Spleen (tissue), 11 donors: ENCODE measurements around the gene NMNAT3. TPM values are rescaled to one million over a fixed set of nuclear protein-coding genes. Genes with fewer than 3 reads are reported as not detected.

Experiments used
- DNase-seq: peaks from one replicate; pipeline ENCODE4 v3.0.0-alpha.2; 2020
- H3K27ac ChIP-seq, 8 donors: fragments of 200-600 bp; sonication (generic) in 7 of 8; 1 replicate in 4 of 8; 2 replicates in 4 of 8; pipeline versions ENCODE4 v1.5.0 to v1.8.0; 2016 to 2021; ENCODE audit warnings: inconsistent platforms in 4 of 8, mild to moderate bottlenecking in 4 of 8, moderate library complexity in 1 of 8
- H3K27me3 ChIP-seq, 7 donors: fragments of 200-600 bp; sonication (generic) in 6 of 7; replicated peaks in 1 of 7; 1 replicate in 4 of 7; 2 replicates in 3 of 7; pipeline versions ENCODE4 v1.5.0 to v1.8.0; 2016 to 2021; ENCODE audit warnings: inconsistent platforms in 3 of 7, mild to moderate bottlenecking in 1 of 7
- H3K36me3 ChIP-seq, 6 donors: fragments of 200-600 bp; sonication (generic) in 5 of 6; 1 replicate in 4 of 6; 2 replicates in 2 of 6; pipeline versions ENCODE4 v1.5.0 to v1.8.0; 2016 to 2021; ENCODE audit warnings: inconsistent platforms in 2 of 6
- H3K4me1 ChIP-seq, 6 donors: fragments of 200-600 bp; sonication (generic) in 5 of 6; 1 replicate in 3 of 6; 2 replicates in 3 of 6; pipeline versions ENCODE4 v1.5.0 to v1.8.0; 2016 to 2021; ENCODE audit warnings: inconsistent platforms in 3 of 6
- H3K4me3 ChIP-seq, 8 donors: fragments of 200-600 bp; sonication (generic) in 7 of 8; 1 replicate in 4 of 8; 2 replicates in 4 of 8; pipeline versions ENCODE4 v1.5.0 to v1.8.0; 2016 to 2021; ENCODE audit warnings: inconsistent platforms in 4 of 8, mild to moderate bottlenecking in 4 of 8, moderate library complexity in 2 of 8
- H3K9me3 ChIP-seq, 8 donors: fragments of 200-600 bp; sonication (generic) in 7 of 8; 1 replicate in 4 of 8; 2 replicates in 4 of 8; pipeline versions ENCODE4 v1.5.0 to v1.8.0; 2016 to 2021; ENCODE audit warnings: inconsistent platforms in 4 of 8
- POLR2A ChIP-seq, 3 donors: fragments of 450-650 bp; IDR thresholded peaks; one replicate each; pipeline ENCODE4 v1.5.1; 2017; ENCODE audit warnings: antibody characterized with exemption in 3 of 3, mild to moderate bottlenecking in 1 of 3
- POLR2AphosphoS5 ChIP-seq, 3 donors: sonication (generic); formaldehyde crosslinking; IDR thresholded peaks; one replicate each; pipeline ENCODE4 v1.5.1; 2017; ENCODE audit warnings: antibody characterized with exemption in 3 of 3
- WGBS, 5 donors: extraction: QIAGEN DNeasy Blood & Tissue Kit in 3 of 5; methylation state at CpG; one replicate each; pipeline versions ENCODE4 v1.1.5 to v1.1.7; 2013 to 2018; 5-methylcytosine and 5-hydroxymethylcytosine counted together
- intact Hi-C: fragments of 100-400 bp; cut with DNase I; formaldehyde crosslinking; loops from one replicate; pipeline ENCODE4 v1.15.0; 2023; ENCODE audit warnings: low total_unique reads
- polyA plus RNA-seq, 3 donors: library from polyadenylated mRNA; stranded (reverse); fragments of 200-250 nt; gene quantifications; one replicate each; pipeline ENCODE4 v1.2.1, GENCODE V29; 2013
- total RNA-seq, 7 donors: library from RNA; depleted of rRNA in 3 of 7; stranded (reverse); fragments of >200 nt in 3 of 7; fragmentation: NEBNext Ultra II Directional in 4 of 7; extraction: Animal tissue kit (Norgen Biotek cat#: 25700) in 4 of 7; gene quantifications; one replicate each; pipeline versions ENCODE4 v1.1.0 to v1.2.1, GENCODE V29; 2016 to 2021
- TF ChIP-seq, protein P1 (sequence below), 11 experiments: fragments of 200-600 bp in 7 of 11; fragments of 450-650 bp in 4 of 11; sonication (generic) in 4 of 11; IDR thresholded peaks in 8 of 11; conservative IDR thresholded peaks in 3 of 11; 1 replicate in 7 of 11; 2 replicates in 4 of 11; pipeline versions ENCODE4 v1.4.0 to v1.8.0; 2016 to 2021; ENCODE audit warnings: antibody characterized with exemption in 11 of 11, inconsistent platforms in 4 of 11, mild to moderate bottlenecking in 1 of 11
- donor health status: healthy with polysubstance abuse.
- donor health status: DM: no; HTN: no; CAD: no; lungs with moderate emphysema.
- donor health status: DM: no; HTN: no; CAD: no.
- donor health status: Bipolar disorder and iron deficiency.
- donor health status: healthy.
- donor health status: DM: no; HTN: no; CAD: no.
- donor health status: DM: yes; HTN: yes; CAD: no.

NMNAT3 gene
- total and polyA plus RNA-seq, 10 donors, result 2.6 to 12.5 (median 7.0) TPM

DNA sequence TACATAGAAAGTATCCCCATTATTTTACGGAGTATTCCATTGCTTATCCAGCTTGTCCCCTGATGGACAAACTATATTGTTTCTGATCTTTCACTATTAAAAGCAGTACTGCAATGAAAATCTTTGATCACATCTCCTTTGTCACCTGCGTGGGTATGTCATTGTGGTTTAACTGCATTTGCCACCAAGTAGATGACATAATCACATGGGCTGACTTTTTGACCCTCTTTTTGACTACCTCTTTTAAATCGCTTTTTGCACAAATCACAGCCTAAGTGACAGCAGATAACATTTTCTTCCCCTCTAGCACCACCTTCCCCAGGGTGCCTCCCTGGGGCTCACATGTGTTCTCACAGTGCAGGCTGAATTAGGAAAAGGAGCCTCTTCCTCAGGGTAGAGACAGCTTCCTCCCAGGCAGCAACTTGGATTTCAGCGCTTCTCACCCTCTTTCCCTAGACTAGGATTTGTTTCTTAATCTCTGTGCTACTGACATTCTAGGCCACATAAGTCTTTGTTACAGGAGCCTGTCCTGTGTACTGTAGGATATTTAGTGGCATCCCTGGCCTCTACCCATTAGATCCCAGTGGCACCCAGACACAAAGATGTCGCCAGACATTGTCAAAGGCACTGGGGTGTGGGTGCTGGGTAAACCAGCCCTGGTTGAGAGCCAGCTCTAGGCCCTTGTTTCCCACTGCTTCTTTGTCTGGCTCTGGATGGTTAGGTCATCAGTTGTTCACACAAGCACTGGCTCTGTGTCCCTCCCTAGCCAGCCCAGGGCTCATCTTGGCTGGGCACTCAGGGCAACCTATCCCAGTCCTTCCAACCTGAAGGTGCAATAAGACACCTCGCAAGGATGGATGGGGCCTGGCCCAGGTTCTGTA, 136.9 kb downstream of the NMNAT3 start:
- peaks cover 12 to 48% (median 34%) of the 10 kb centered on the region in 6 donors for H3K4me1 ChIP-seq
- no peak for DNase-seq
- H3K27ac ChIP-seq, result peak overlapping the region in 2 of 8 donors; percentile 69 to 81
- peak overlapping the region in 2 of 8 donors; percentile 57 to 71 for H3K4me3 ChIP-seq
- no peaks in the 10 kb centered on the region for H3K9me3 ChIP-seq
- no peaks in the 10 kb centered on the region for H3K36me3 ChIP-seq
- TF ChIP-seq POLR2AphosphoS5 (IDR thresholded peaks at IDR 0.05) (no peak), POLR2A (IDR thresholded peaks at IDR 0.05) (no peak)
- TF ChIP-seq, protein P1, sequence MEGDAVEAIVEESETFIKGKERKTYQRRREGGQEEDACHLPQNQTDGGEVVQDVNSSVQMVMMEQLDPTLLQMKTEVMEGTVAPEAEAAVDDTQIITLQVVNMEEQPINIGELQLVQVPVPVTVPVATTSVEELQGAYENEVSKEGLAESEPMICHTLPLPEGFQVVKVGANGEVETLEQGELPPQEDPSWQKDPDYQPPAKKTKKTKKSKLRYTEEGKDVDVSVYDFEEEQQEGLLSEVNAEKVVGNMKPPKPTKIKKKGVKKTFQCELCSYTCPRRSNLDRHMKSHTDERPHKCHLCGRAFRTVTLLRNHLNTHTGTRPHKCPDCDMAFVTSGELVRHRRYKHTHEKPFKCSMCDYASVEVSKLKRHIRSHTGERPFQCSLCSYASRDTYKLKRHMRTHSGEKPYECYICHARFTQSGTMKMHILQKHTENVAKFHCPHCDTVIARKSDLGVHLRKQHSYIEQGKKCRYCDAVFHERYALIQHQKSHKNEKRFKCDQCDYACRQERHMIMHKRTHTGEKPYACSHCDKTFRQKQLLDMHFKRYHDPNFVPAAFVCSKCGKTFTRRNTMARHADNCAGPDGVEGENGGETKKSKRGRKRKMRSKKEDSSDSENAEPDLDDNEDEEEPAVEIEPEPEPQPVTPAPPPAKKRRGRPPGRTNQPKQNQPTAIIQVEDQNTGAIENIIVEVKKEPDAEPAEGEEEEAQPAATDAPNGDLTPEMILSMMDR (IDR thresholded peaks at IDR 0.05 in 8 of 11, conservative IDR thresholded peaks at IDR 0.05 in 3 of 11), result no peak
- peaks cover 0 to 64% (median 13%) of the 10 kb centered on the region in 7 donors for H3K27me3 ChIP-seq
- intact Hi-C loops, result no loop called here
- WGBS, 5 donors, result 69 to 76% (median 71%) methylated on average over 6 of the region's 6 CpGs

DNA sequence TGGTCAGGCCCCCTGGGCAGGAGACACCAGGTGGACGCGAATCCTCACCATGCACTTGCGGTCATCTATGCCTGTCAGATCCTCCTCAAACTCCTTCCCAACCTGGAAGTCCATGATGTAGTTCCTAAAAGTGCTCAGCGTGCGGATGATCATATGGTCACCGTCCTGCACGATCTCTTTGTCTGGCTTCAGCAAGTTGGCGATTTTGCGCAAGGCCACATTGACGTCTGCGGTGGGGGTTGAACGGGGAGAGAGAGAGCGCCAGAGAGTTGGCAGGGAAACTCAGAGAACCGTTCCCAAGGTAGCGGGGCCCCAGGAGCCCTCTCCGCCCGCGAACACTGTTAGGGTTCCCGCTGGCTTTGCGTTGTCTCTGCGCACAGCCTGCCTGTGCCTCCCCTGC, 139.0 kb downstream of the NMNAT3 start:
- DNase-seq, result no peak
- intact Hi-C loops, result no loop called here
- H3K27ac ChIP-seq, result peak overlapping the region in 7 of 8 donors; percentile 69 to 81 (median 73)
- H3K4me1 ChIP-seq, result peaks cover 24 to 70% (median 50%) of the 10 kb centered on the region in 6 donors
- H3K27me3 ChIP-seq, result peaks cover 0 to 64% (median 13%) of the 10 kb centered on the region in 7 donors
- H3K36me3 ChIP-seq, result no peaks in the 10 kb centered on the region
- H3K4me3 ChIP-seq, result peak overlapping the region in 7 of 8 donors; percentile 28 to 71 (median 41)
- WGBS, 5 donors, result 29 to 41% (median 32%) methylated on average over 21 of the region's 21 CpGs
- TF ChIP-seq, protein P1 (IDR thresholded peaks at IDR 0.05 in 8 of 11, conservative IDR thresholded peaks at IDR 0.05 in 3 of 11), result no peak
- no peak for TF ChIP-seq POLR2A (IDR thresholded peaks at IDR 0.05)
- no peak for TF ChIP-seq POLR2AphosphoS5 (IDR thresholded peaks at IDR 0.05)
- H3K9me3 ChIP-seq, result no peaks in the 10 kb centered on the region

DNA sequence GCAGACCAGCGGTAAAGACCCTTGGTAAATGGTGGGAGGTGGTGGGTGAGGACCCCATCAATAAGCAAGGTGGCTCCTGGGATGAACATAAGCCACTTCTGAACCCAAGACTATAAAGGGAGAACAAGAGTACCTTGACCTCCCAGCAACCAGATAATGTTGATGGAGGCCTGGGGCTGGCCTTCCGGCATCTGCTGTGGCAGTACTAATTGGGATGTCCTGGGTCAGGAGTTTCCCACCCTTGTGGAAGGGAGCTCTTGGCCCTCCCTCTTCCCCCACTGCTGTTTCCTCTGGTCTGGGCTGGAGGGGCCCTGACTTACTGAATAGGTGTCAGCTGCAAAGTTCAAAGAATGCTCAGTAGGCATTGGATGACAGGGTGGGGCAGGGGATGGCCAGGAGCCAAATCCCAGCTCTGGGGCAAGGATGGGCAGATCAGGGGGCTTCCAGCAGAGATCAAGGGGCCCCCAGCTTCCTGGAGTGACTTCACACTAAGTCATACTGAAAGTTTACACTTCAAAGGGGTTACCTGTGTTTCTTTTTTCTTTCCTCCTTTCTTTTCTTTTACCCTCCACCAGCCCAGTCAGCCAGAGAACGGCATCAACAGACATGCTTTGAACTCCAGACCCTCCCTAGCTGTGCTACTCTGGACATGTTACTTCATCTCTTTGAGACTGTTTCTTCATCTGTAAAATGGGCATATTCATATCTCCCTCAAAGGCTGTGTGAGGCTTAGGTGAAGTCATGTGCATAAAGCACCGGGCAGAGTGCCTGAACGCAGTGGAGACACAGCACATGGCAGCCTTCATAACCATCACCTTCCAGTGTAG, 139.8 kb downstream of the NMNAT3 start:
- Histone ChIP-seq H3K27me3 (peaks cover 0 to 64% (median 13%) of the 10 kb centered on the region in 7 donors), H3K9me3 (no peaks in the 10 kb centered on the region), H3K36me3 (no peaks in the 10 kb centered on the region), H3K4me3 (peak overlapping the region in 1 of 8 donors; percentile 71), H3K27ac (peak overlapping the region in 6 of 8 donors; percentile 12 to 81 (median 72)), H3K4me1 (peaks cover 24 to 76% (median 54%) of the 10 kb centered on the region in 6 donors)
- no peak for TF ChIP-seq POLR2A (IDR thresholded peaks at IDR 0.05)
- TF ChIP-seq, protein P1 (IDR thresholded peaks at IDR 0.05 in 8 of 11, conservative IDR thresholded peaks at IDR 0.05 in 3 of 11), result no peak
- TF ChIP-seq POLR2AphosphoS5 (IDR thresholded peaks at IDR 0.05), result no peak
- intact Hi-C loops, result no loop called here
- WGBS, 5 donors, result 80 to 87% (median 81%) methylated on average over 5 of the region's 5 CpGs
- no peak for DNase-seq
